ENCODE measurements around the gene PLIN4.
A peak's percentile ranks its signal among the peaks of the same experiment; 100 is the strongest.

PLIN4 gene

GRCh38 chr19:4456843-4457653, 61.2 kb downstream of the PLIN4 start:
- peak in 27 of 56 donors; percentile 5 to 67 (median 47) for DNase-seq

GRCh38 chr19:4456476-4456842, 61.8 kb downstream of the PLIN4 start:
- DNase-seq = peak in 17 of 56 donors; percentile 14 to 67 (median 37)

GRCh38 chr19:4455719-4456475, 62.4 kb downstream of the PLIN4 start:
- peak in 15 of 56 donors; percentile 2 to 58 (median 30) for DNase-seq

- DNase-seq = no peak
These were observed 63.3 kb downstream of the PLIN4 start for GRCh38 chr19:4454747-4455718.

- no peak for DNase-seq
These were observed 64.8 kb downstream of the PLIN4 start for GRCh38 chr19:4453232-4454179.

- DNase-seq = no peak
These were observed 65.9 kb downstream of the PLIN4 start for GRCh38 chr19:4452230-4452990.
